Body of pancreas (tissue), 4 donors: ENCODE measurements around the gene PTPRN. TPM values are rescaled to one million over a fixed set of nuclear protein-coding genes. Genes with fewer than 3 reads are reported as not detected.

Source experiments
- ATAC-seq: fragments of 150-250 bp; one replicate; pipeline ENCODE4 v1.9.1; 2016
- DNase-seq, 4 donors: peaks; one replicate each; pipeline ENCODE4 v3.0.0-alpha.2; 2019
- H3K27ac ChIP-seq, 4 donors: fragments of 200-600 bp; sonication (generic); 1 replicate in 3 of 4; 2 replicates in 1 of 4; pipeline versions ENCODE4 v1.5.1 to v1.6.1; 2016 to 2019; ENCODE audit warnings: mild to moderate bottlenecking in 1 of 4, mixed read lengths in 1 of 4, moderate library complexity in 1 of 4
- H3K27me3 ChIP-seq, 2 donors: fragments of 200-600 bp; sonication (generic); one replicate each; pipeline ENCODE4 v1.6.0; 2016; ENCODE audit warnings: mild to moderate bottlenecking in 1 of 2
- H3K36me3 ChIP-seq, 2 donors: fragments of 200-600 bp; sonication (generic); replicated peaks in 1 of 2; 2 replicates each; pipeline ENCODE4 v1.5.1; 2016; ENCODE audit warnings: low read depth in 2 of 2; ENCODE audit not compliant: insufficient read depth in 1 of 2
- H3K4me1 ChIP-seq: fragments of 200-600 bp; sonication (generic); one replicate; pipeline ENCODE4 v1.6.0; 2016
- H3K4me3 ChIP-seq, 2 donors: fragments of 200-600 bp; sonication (generic); 1 replicate in 1 of 2; 2 replicates in 1 of 2; pipeline ENCODE4 v1.5.1; 2016 to 2019
- H3K9me3 ChIP-seq, 3 donors: fragments of 200-600 bp; sonication (generic); 1 replicate in 2 of 3; 2 replicates in 1 of 3; pipeline ENCODE4 v1.5.1; 2016
- CTCF ChIP-seq, 7 experiments: fragments of 450-650 bp in 4 of 7; fragments of 200-600 bp in 3 of 7; sonication (generic) in 3 of 7; IDR thresholded peaks; one replicate each; pipeline ENCODE4 v1.5.1; 2016 to 2019; ENCODE audit warnings: antibody characterized with exemption in 7 of 7
- POLR2A ChIP-seq, 3 donors: fragments of 450-650 bp; IDR thresholded peaks; one replicate each; pipeline ENCODE4 v1.6.1; 2016; ENCODE audit warnings: antibody characterized with exemption in 3 of 3, mild to moderate bottlenecking in 2 of 3
- WGBS, 2 donors: methylation state at CpG; one replicate each; pipeline ENCODE4 v1.1.5; 2017; 5-methylcytosine and 5-hydroxymethylcytosine counted together
- intact Hi-C: fragments of 100-400 bp; cut with DNase I; formaldehyde crosslinking; loops from one replicate; pipeline ENCODE4 v1.15.1; 2023
- total RNA-seq, 2 donors: library from RNA; depleted of rRNA; stranded (reverse); fragments of >200 nt; gene quantifications; one replicate each; pipeline ENCODE4 v1.1.0, GENCODE V29; 2016

Gene PTPRN
- total RNA-seq, 2 donors from 2014 or later = 18.7 to 19.8 TPM

GRCh38 chr2:219294356-219295351, 14.5 kb downstream of the PTPRN start:
- Histone ChIP-seq H3K36me3 (no peaks in the 10 kb centered on the region), H3K4me1 (peaks cover 17% of the 10 kb centered on the region), H3K27ac (peak overlapping the region; percentile 4 to 78 (median 76)), H3K27me3 (no peaks in the 10 kb centered on the region), H3K9me3 (no peaks in the 10 kb centered on the region), H3K4me3 (peak overlapping the region in 1 of 2 donors; percentile 35)
- WGBS, 2 donors = 11 to 30% methylated on average over 23 to 67 of the region's 67 CpGs
- ATAC-seq (peak; percentile 96), DNase-seq (peak; percentile 89 to 92 (median 91))
- intact Hi-C loops = no loop called here
- peak; percentile 94 to 100 (median 99) for TF ChIP-seq CTCF (IDR thresholded peaks at IDR 0.05)
- TF ChIP-seq POLR2A (IDR thresholded peaks at IDR 0.05) = peak; percentile 32 to 64 (median 62)

- Histone ChIP-seq H3K4me3 (no peak overlapping the region), H3K27ac (peak overlapping the region in 1 of 4 donors; percentile 76), H3K4me1 (peaks cover 15% of the 10 kb centered on the region), H3K27me3 (no peaks in the 10 kb centered on the region), H3K36me3 (no peaks in the 10 kb centered on the region), H3K9me3 (no peaks in the 10 kb centered on the region)
- WGBS, 2 donors = 87% methylated on average over 4 to 5 of the region's 5 CpGs
- intact Hi-C loops = no loop called here
- DNase-seq (peak in 1 of 4 donors; percentile 10), ATAC-seq (no peak)
- TF ChIP-seq POLR2A (IDR thresholded peaks at IDR 0.05) (no peak), CTCF (IDR thresholded peaks at IDR 0.05) (no peak)
These were observed 15.4 kb downstream of the PTPRN start for GRCh38 chr2:219293736-219294231.

- ATAC-seq (no peak), DNase-seq (no peak)
- H3K4me3 ChIP-seq = no peak overlapping the region
- peaks cover 11% of the 10 kb centered on the region for H3K4me1 ChIP-seq
- no peaks in the 10 kb centered on the region for H3K27me3 ChIP-seq
- H3K27ac ChIP-seq = no peak overlapping the region
- TF ChIP-seq POLR2A (IDR thresholded peaks at IDR 0.05) = no peak
- TF ChIP-seq CTCF (IDR thresholded peaks at IDR 0.05) = no peak
- intact Hi-C loops = no loop called here
- WGBS, 2 donors = 84 to 87% methylated on average over 9 of the region's 9 CpGs
- H3K36me3 ChIP-seq = no peaks in the 10 kb centered on the region
- no peaks in the 10 kb centered on the region for H3K9me3 ChIP-seq
These were observed 16.6 kb downstream of the PTPRN start for GRCh38 chr2:219292616-219293015.

GRCh38 chr2:219291910-219292490, 17.2 kb downstream of the PTPRN start:
- WGBS, 2 donors = 52 to 60% methylated on average over 4 of the region's 4 CpGs
- Histone ChIP-seq H3K36me3 (no peaks in the 10 kb centered on the region), H3K4me1 (peaks cover 11% of the 10 kb centered on the region), H3K4me3 (no peak overlapping the region), H3K27ac (no peak overlapping the region), H3K27me3 (no peaks in the 10 kb centered on the region), H3K9me3 (no peaks in the 10 kb centered on the region)
- TF ChIP-seq POLR2A (IDR thresholded peaks at IDR 0.05) (no peak), CTCF (IDR thresholded peaks at IDR 0.05) (no peak)
- intact Hi-C loops = no loop called here
- ATAC-seq (no peak), DNase-seq (peak in 1 of 4 donors; percentile 2)
